GM23338 (cell line): ENCODE data around the gene RRAS2.

Experiments
- CTCF ChIP-seq, 2 experiments: fragments of 200-600 bp in 1 of 2; sonication (generic) in 1 of 2; conservative IDR thresholded peaks; 2 replicates each; pipeline versions ENCODE4 v1.5.1 to v1.6.1; 2016 to 2017; ENCODE audit warnings: antibody characterized with exemption in 2 of 2, low read depth in 2 of 2, mild to moderate bottlenecking in 2 of 2, moderate library complexity in 1 of 2
- ETS1 ChIP-seq: IDR thresholded peaks from 2 replicates; pipeline ENCODE4 v1.6.1; 2016; ENCODE audit warnings: antibody characterized with exemption
- EZH2 ChIP-seq: fragments of 200-600 bp; sonication (generic); IDR thresholded peaks from one replicate; pipeline ENCODE4 v1.8.0; 2017; ENCODE audit warnings: antibody characterized with exemption, mild to moderate bottlenecking, low read depth; ENCODE audit not compliant: unreplicated experiment
- EZH2phosphoT487 ChIP-seq: fragments of 200-600 bp; sonication (generic); IDR thresholded peaks from one replicate; pipeline ENCODE4 v1.8.1; 2018; ENCODE audit warnings: antibody characterized with exemption; ENCODE audit not compliant: unreplicated experiment
- NANOG ChIP-seq: IDR thresholded peaks from 2 replicates; pipeline ENCODE4 v1.6.1; 2016; ENCODE audit warnings: antibody characterized with exemption, borderline replicate concordance
- POLR2AphosphoS5 ChIP-seq: IDR thresholded peaks from 2 replicates; pipeline ENCODE4 v1.6.1; 2016; ENCODE audit warnings: antibody characterized with exemption, low read depth
- REST ChIP-seq: IDR thresholded peaks from one replicate; pipeline ENCODE4 v1.6.1; 2018; ENCODE audit warnings: antibody characterized with exemption; ENCODE audit not compliant: unreplicated experiment
- STAT1 ChIP-seq: IDR thresholded peaks from one replicate; pipeline ENCODE4 v1.6.1; 2016; ENCODE audit warnings: antibody characterized with exemption; ENCODE audit not compliant: unreplicated experiment
- ZNF462 ChIP-seq: fragments of 250-450 bp; sonication (Bioruptor Pico); IDR thresholded peaks from 2 replicates; pipeline ENCODE4 v1.5.0; 2020; ENCODE audit warnings: mild to moderate bottlenecking, moderate library complexity

- TF ChIP-seq CTCF (conservative IDR thresholded peaks at IDR 0.05; ENCODE audit: low read depth in 2 of 2) = no peak
- no peak for TF ChIP-seq POLR2AphosphoS5
- TF ChIP-seq ETS1 = no peak
- no peak for TF ChIP-seq REST
- TF ChIP-seq STAT1 = no peak
- no peak for TF ChIP-seq ZNF462 (CRISPR knock-in tag)
- TF ChIP-seq EZH2 = no peak
- no peak for TF ChIP-seq EZH2phosphoT487
- TF ChIP-seq NANOG = no peak
Observed at GRCh38 chr11:14240221-14240620, 118.8 kb downstream of the RRAS2 start.
